Spleen (tissue), 7 donors: Measurements from ENCODE around the gene TSPAN33.

Experiments
- POLR2A ChIP-seq, 3 donors: fragments of 450-650 bp; IDR thresholded peaks; one replicate each; pipeline ENCODE4 v1.5.1; 2017; ENCODE audit warnings: antibody characterized with exemption in 3 of 3, mild to moderate bottlenecking in 1 of 3
- TF ChIP-seq, protein P1 (sequence below), 11 experiments: fragments of 200-600 bp in 7 of 11; fragments of 450-650 bp in 4 of 11; sonication (generic) in 4 of 11; IDR thresholded peaks in 8 of 11; conservative IDR thresholded peaks in 3 of 11; 1 replicate in 7 of 11; 2 replicates in 4 of 11; pipeline versions ENCODE4 v1.4.0 to v1.8.0; 2016 to 2021; ENCODE audit warnings: antibody characterized with exemption in 11 of 11, inconsistent platforms in 4 of 11, mild to moderate bottlenecking in 1 of 11
- donor health status: DM: no; HTN: no; CAD: no; lungs with moderate emphysema.
- donor health status: DM: no; HTN: no; CAD: no.
- donor health status: DM: no; HTN: no; CAD: no.

GRCh38 chr7:129122751-129123509, 21.6 kb upstream of the TSPAN33 start:
- no peak for TF ChIP-seq POLR2A (IDR thresholded peaks at IDR 0.05)
- TF ChIP-seq, protein P1, sequence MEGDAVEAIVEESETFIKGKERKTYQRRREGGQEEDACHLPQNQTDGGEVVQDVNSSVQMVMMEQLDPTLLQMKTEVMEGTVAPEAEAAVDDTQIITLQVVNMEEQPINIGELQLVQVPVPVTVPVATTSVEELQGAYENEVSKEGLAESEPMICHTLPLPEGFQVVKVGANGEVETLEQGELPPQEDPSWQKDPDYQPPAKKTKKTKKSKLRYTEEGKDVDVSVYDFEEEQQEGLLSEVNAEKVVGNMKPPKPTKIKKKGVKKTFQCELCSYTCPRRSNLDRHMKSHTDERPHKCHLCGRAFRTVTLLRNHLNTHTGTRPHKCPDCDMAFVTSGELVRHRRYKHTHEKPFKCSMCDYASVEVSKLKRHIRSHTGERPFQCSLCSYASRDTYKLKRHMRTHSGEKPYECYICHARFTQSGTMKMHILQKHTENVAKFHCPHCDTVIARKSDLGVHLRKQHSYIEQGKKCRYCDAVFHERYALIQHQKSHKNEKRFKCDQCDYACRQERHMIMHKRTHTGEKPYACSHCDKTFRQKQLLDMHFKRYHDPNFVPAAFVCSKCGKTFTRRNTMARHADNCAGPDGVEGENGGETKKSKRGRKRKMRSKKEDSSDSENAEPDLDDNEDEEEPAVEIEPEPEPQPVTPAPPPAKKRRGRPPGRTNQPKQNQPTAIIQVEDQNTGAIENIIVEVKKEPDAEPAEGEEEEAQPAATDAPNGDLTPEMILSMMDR (IDR thresholded peaks at IDR 0.05 in 8 of 11, conservative IDR thresholded peaks at IDR 0.05 in 3 of 11): no peak
